IPS-18c (cell line): ENCODE data around the gene ULK4.
A peak's percentile ranks its signal among the peaks of the same experiment; 100 is the strongest.
"Not testable (repeated sequence)": the region's sequence is repeated elsewhere in the genome, so short reads cannot be mapped to it uniquely, and the experiment has no call there.

ENCODE experiments used
- H3K4me3 ChIP-seq: 2 replicates; pipeline ENCODE4 v1.7.0; 2013; ENCODE audit warnings: low read depth, mild to moderate bottlenecking, low read length, moderate library complexity; ENCODE audit not compliant: insufficient read depth
- H3K9me3 ChIP-seq: one replicate; pipeline ENCODE4 v1.6.1; 2013; ENCODE audit warnings: mild to moderate bottlenecking, low read length, moderate library complexity; ENCODE audit not compliant: control insufficient read depth, insufficient read depth

ULK4 gene

GRCh38 chr3:41961751-41962679 lies at the start of gene ULK4:
TSS of gene ULK4 (minus strand) at chr3:41962103. CDS start at chr3:41954759, 7,344 bp downstream.
- H3K4me3 ChIP-seq = peak within 1 kb of the TSS; percentile 86
- no peaks in the 10 kb centered on the region for H3K9me3 ChIP-seq

GRCh38 chr3:42010530-42010929 lies 48.6 kb upstream of the ULK4 start:
- Histone ChIP-seq H3K9me3 (peaks cover 4% of the 10 kb centered on the region), H3K4me3 (no peak overlapping the region)

- Histone ChIP-seq H3K4me3 (no peak overlapping the region), H3K9me3 (peaks cover 4% of the 10 kb centered on the region)
Observed at GRCh38 chr3:42009456-42009855, 47.6 kb upstream of the ULK4 start.

- Histone ChIP-seq H3K9me3 (no peaks in the 10 kb centered on the region), H3K4me3 (no peak overlapping the region)
Observed at GRCh38 chr3:42007785-42008184, 45.9 kb upstream of the ULK4 start.

- Histone ChIP-seq H3K9me3 (no peaks in the 10 kb centered on the region), H3K4me3 (no peak overlapping the region)
Observed at GRCh38 chr3:42005401-42005800, 43.5 kb upstream of the ULK4 start.

- no peak overlapping the region for H3K4me3 ChIP-seq
- no peaks in the 10 kb centered on the region for H3K9me3 ChIP-seq
Observed at GRCh38 chr3:42002790-42003189, 40.9 kb upstream of the ULK4 start.

GRCh38 chr3:42001777-42002176 lies 39.9 kb upstream of the ULK4 start:
- H3K9me3 ChIP-seq = no peaks in the 10 kb centered on the region

GRCh38 chr3:41999909-42000308 lies 38.0 kb upstream of the ULK4 start:
- H3K4me3 ChIP-seq = no peak overlapping the region
- H3K9me3 ChIP-seq = no peaks in the 10 kb centered on the region

More at GRCh38 chr3:42001777-42002176, 39.9 kb upstream of the ULK4 start:
- H3K4me3 ChIP-seq = no peak overlapping the region

- Histone ChIP-seq H3K4me3 (no peak overlapping the region), H3K9me3 (no peaks in the 10 kb centered on the region)
Observed at GRCh38 chr3:41997702-41998550, 36.0 kb upstream of the ULK4 start.

- H3K4me3 ChIP-seq = no peak overlapping the region
- no peaks in the 10 kb centered on the region for H3K9me3 ChIP-seq
Observed at GRCh38 chr3:41991437-41991836, 29.5 kb upstream of the ULK4 start.

- Histone ChIP-seq H3K4me3 (no peak overlapping the region), H3K9me3 (no peaks in the 10 kb centered on the region)
Observed at GRCh38 chr3:41989518-41989917, 27.6 kb upstream of the ULK4 start.

GRCh38 chr3:41987627-41988026 lies 25.7 kb upstream of the ULK4 start:
- Histone ChIP-seq H3K4me3 (no peak overlapping the region), H3K9me3 (no peaks in the 10 kb centered on the region)

GRCh38 chr3:41986561-41986960 lies 24.7 kb upstream of the ULK4 start:
- Histone ChIP-seq H3K4me3 (no peak overlapping the region), H3K9me3 (no peaks in the 10 kb centered on the region)

- Histone ChIP-seq H3K4me3 (no peak overlapping the region), H3K9me3 (no peaks in the 10 kb centered on the region)
Observed at GRCh38 chr3:41985018-41985417, 23.1 kb upstream of the ULK4 start.

- H3K9me3 ChIP-seq, H3K4me3 ChIP-seq: not testable (repeated sequence)
Observed at GRCh38 chr3:41983091-41983490, 21.2 kb upstream of the ULK4 start.

- not testable (repeated sequence) for H3K9me3 ChIP-seq, H3K4me3 ChIP-seq
Observed at GRCh38 chr3:41977401-41977800, 15.5 kb upstream of the ULK4 start.

GRCh38 chr3:41975416-41976103 lies 13.7 kb upstream of the ULK4 start:
- no peak overlapping the region for H3K4me3 ChIP-seq
- H3K9me3 ChIP-seq = no peaks in the 10 kb centered on the region
